Measurements from ENCODE around the gene UNC13C.

The UNC13C gene

DNA sequence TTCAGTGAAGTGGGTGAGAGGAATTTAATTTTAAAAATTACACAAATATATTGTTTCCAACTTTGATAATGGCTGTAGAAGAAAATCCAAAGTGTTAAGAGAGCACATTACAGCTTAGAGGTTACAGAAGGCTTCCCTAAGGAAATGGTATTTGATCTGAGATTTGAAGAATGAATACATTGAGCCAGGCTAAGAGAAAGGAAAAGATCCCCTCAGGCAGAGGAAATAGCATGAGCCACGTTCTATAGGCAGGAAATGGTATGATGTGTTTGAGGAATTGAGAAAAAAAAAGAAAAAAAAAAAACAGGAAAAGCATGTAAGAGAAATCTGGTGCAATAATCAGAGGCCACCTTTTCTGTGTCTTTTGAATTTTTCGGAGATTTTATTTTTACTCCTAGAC is 48.6 kb downstream of the UNC13C start:
- DNase-seq, result no peak

GRCh38 chr15:54029081-54029480 is 50.8 kb downstream of the UNC13C start:
- DNase-seq, result no peak

GRCh38 chr15:54032066-54032465 is 53.8 kb downstream of the UNC13C start:
- DNase-seq, result no peak

- DNase-seq, result no peak
Observed at GRCh38 chr15:54033356-54033860, 55.2 kb downstream of the UNC13C start.

GRCh38 chr15:54033869-54034458 is 55.7 kb downstream of the UNC13C start:
- DNase-seq, result no peak

DNA sequence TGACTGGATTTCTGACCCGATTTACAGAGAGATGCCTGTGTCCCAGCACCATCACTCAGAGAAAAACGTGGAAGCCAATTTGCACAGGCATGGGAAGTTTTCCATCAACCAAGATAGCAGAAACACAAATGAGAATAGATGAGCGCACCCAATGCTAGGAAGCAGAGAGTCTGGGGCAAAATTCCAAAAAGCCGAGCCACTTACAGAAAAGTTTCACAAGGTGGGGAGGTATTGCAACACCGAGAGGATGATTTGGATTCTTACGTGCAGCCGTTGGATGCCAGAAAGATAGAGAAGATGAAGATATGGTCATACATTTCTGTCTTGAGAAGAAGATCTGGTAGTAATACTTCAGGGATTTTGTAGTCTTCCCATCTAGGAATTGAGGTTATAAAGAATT is 57.4 kb downstream of the UNC13C start:
- DNase-seq, result no peak

DNA sequence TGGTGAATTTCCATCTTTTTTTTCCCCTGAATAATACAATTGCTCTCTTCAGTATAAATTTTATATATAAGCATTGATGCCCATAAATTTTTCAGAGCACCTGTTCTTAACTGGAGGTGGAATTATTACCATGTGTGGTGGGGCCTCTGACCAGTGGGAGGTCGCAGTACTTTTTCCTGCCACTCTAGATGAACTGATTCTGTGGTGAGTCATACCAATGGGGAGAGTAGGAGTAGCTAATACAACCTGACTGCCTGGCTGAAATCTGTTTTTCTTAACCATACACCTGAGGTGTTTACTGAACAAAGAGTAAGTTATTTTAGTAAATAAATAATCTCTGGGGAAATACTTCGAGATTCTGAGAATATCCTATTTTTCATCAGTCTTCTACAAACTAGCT is 67.2 kb downstream of the UNC13C start:
- DNase-seq, result no peak

GRCh38 chr15:54046093-54046492 is 67.9 kb downstream of the UNC13C start:
- DNase-seq, result no peak

DNA sequence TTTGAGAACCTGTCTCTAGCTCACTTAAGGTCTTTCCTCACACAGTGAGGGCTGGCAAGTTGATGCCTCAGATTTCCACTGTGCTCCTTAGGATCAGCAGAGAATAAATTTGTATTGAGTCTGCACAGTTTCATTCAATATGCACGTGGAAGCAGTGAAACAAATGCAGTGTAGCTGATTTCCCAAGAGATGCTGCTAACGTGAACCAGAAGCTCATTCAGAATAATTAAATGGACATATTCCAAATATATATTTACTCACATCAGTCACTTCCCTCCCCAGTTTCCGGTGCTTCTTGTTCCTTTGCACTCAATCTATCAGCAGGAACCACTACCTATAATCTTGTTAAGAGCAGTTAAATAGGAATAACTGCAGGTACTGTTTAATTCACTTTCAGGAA is 86.1 kb downstream of the UNC13C start:
- no peak for DNase-seq

GRCh38 chr15:54066403-54066802 is 88.2 kb downstream of the UNC13C start:
- no peak for DNase-seq

DNA sequence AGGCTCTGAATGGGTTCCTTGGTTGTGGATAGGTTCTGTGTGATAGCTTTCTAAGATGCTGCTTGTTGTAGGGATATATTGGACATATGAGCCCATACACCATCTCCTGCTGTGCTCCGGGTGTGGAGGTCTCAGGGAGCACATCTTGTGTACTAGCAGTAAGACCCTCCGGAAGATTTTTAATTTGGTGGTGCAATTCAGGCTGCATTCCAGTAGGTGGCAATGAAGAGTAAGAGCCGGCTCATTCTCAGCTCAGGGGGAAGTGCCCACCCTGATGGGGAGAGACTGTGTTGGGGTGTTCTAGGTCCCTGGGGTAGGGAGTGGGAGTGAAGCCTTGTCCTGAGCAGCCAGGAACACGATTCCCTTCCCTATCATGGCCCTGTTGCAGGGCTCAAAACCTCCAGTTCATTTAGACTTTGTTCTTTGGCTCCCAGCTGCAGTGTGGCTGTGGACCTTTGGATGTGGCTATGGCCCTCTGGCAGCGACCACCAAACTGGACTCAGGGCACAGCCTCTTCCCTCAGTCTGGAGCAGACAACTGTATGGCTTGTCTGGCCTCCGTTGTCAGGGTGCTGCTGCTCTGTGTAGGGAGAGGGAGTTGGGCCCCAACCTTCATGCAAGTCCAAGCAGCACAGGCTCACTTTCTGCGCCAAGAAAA is 104.7 kb downstream of the UNC13C start:
- peak; percentile 55 for DNase-seq

DNA sequence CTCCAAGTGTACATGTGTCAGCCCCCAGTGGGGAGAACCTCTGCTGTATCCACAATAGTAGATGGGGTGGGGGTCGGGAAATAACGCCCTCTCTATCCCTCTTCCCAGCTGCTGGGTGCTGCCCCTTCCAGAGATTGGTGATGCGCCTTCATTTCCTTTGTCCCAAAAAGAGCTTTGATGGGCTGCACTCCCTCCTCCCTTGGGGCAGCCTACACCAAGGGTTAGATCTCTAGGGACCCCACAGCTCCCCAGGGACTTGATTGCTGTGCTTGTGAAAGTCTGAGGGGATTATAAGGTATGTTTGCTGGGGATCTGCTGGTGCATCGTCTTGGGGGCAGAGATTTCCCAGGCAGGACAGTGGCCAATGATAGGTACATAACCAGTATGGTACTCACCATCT is 105.3 kb downstream of the UNC13C start:
- no peak for DNase-seq

DNA sequence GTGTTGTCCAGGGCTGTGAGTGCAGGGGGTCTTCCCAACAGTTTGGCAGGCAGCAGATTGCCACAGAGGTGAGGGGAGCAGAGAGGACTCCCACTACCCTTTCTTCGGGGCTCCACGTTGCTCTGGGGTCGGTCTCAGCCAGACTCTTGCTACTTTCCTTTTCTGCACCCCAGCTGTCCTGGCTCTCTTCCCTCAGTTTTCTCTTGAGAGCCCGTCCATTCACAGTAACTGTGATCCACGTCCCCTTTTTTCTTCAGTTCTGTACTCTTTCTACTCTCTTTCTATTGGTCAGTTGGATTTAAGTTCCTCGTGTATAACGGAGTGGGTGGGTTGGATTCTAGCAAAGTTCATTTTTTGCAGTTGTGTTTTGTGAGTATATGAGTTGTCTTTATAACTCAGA is 105.8 kb downstream of the UNC13C start:
- DNase-seq, result no peak

GRCh38 chr15:54088837-54089236 is 110.6 kb downstream of the UNC13C start:
- DNase-seq, result no peak

- no peak for DNase-seq
Observed at GRCh38 chr15:54089776-54090175, 111.5 kb downstream of the UNC13C start.

- no peak for DNase-seq
Observed at GRCh38 chr15:54091651-54092050, 113.4 kb downstream of the UNC13C start.

- no peak for DNase-seq
Observed at GRCh38 chr15:54094661-54095060, 116.4 kb downstream of the UNC13C start.

GRCh38 chr15:54097019-54097418 is 118.8 kb downstream of the UNC13C start:
- no peak for DNase-seq

- DNase-seq, result no peak
Observed at GRCh38 chr15:54099010-54099409, 120.8 kb downstream of the UNC13C start.

DNA sequence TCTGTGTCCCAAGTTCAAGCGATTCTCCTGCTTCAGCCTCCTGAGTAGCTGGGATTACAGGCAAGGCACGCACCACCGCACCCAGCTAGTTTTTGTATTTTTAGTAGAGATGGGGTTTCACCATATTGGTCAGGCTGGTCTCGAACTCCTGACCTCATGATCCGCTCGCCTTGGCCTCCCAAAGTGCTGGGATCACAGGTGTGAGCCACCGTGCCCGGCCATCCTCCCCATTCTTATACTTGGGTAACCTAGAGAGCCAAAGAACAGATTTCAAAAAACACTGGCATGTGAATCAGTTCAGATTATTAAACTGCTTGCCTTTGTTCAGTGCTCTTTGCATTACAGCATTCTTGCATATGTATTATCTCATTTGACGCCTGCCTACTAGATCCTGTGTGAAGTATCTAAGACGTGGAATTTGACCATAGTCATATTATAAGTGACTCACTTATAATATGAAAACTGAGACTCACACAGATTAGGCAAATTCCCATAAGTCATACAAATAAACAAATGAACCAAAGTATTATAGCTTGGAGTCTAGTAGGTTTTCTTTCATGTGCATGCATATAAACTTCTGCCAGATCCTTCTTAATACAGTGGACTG is 123.5 kb downstream of the UNC13C start:
- no peak for DNase-seq

DNA sequence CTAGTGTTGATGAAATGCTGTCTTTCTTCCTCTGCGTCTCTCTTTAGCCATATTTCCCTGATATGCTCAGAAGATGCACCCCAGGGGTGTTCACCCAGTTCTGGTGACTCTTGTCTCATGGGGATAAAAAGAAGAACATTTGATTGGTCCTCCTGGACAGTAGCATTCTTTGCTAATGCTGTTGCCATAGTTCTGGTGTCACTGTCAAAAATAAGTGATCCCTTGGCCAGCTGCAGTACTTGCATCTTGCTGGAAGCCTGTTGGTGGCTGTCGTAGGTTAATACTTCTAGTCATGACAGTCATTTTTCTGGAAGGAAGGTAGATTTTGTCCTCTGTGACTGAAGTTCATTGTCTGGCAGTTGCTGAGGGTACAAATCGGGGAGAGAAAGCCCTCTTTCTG is 124.5 kb downstream of the UNC13C start:
- no peak for DNase-seq

- no peak for DNase-seq
Observed at GRCh38 chr15:54109014-54109413, 130.8 kb downstream of the UNC13C start.

- DNase-seq, result no peak
Observed at GRCh38 chr15:54119051-54119450, 140.8 kb downstream of the UNC13C start.

DNA sequence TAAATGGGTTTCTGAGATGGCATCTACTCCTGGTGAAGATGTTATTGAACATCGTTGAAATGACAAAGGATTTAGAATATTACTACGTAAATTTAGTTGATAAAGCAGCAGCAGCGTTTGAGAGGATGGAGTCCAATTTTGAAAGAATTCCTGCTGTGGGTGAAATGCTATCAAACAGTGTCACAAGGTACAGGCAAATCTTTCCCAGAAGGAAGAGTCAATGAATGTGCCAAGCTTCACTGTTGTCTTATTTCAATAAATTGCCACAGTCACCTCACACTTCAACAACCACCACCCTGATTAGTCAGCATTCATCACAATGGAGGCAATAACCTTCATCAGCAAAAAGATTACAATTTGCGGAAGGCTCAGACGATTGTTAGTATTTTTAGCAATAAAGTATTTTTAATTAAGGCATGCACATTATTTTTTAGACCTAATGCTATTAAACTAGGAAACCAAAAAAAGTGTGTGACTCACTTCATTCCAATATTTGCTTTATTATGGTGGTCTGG is 142.8 kb downstream of the UNC13C start:
- DNase-seq, result no peak
